ENCODE results near the gene PPP1R18.

DNA sequence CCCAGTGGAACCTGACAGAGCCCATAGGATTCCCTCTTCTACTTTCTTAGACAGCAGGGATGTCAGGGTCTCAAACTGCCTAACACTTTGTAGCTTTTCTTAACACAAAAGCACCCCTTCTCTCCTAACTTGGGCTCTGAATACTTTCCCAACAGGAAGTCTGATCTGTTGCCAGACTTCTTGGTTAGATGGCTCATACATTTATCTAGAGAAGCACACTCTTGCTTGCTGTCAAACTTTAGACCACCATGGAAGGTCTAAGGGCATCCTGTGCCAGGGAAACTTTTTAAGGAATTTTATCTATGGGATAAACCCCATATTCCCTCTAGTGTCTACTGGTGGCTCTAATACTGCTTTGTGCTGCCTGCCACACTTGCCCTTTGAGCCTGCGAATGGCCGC lies 42.8 kb downstream of the PPP1R18 start:
- TF ChIP-seq, protein P1, sequence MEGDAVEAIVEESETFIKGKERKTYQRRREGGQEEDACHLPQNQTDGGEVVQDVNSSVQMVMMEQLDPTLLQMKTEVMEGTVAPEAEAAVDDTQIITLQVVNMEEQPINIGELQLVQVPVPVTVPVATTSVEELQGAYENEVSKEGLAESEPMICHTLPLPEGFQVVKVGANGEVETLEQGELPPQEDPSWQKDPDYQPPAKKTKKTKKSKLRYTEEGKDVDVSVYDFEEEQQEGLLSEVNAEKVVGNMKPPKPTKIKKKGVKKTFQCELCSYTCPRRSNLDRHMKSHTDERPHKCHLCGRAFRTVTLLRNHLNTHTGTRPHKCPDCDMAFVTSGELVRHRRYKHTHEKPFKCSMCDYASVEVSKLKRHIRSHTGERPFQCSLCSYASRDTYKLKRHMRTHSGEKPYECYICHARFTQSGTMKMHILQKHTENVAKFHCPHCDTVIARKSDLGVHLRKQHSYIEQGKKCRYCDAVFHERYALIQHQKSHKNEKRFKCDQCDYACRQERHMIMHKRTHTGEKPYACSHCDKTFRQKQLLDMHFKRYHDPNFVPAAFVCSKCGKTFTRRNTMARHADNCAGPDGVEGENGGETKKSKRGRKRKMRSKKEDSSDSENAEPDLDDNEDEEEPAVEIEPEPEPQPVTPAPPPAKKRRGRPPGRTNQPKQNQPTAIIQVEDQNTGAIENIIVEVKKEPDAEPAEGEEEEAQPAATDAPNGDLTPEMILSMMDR (IDR thresholded peaks at IDR 0.05) = no peak
- no peak for TF ChIP-seq POLR2A (IDR thresholded peaks at IDR 0.05)
